GM18508 (cell line): ENCODE data around the gene PLA2G10.
"Not testable (repeated sequence)": the region's sequence is repeated elsewhere in the genome, so short reads cannot be mapped to it uniquely, and the experiment has no call there.

Experiments
- ATAC-seq: cut with Tn5 transposase; IDR thresholded peaks from one replicate; pipeline ENCODE4 v1.9.1; 2021; ENCODE audit warnings: moderate number of reproducible peaks; ENCODE audit not compliant: insufficient read depth, unreplicated experiment

PLA2G10 gene

GRCh38 chr16:14694129-14694528, at the start of gene PLA2G10:
Gene PLA2G10, minus strand, starts transcription at chr16:14694308. Its CDS starts 79 bp downstream, at chr16:14694229.
- ATAC-seq: not testable (repeated sequence)

DNA sequence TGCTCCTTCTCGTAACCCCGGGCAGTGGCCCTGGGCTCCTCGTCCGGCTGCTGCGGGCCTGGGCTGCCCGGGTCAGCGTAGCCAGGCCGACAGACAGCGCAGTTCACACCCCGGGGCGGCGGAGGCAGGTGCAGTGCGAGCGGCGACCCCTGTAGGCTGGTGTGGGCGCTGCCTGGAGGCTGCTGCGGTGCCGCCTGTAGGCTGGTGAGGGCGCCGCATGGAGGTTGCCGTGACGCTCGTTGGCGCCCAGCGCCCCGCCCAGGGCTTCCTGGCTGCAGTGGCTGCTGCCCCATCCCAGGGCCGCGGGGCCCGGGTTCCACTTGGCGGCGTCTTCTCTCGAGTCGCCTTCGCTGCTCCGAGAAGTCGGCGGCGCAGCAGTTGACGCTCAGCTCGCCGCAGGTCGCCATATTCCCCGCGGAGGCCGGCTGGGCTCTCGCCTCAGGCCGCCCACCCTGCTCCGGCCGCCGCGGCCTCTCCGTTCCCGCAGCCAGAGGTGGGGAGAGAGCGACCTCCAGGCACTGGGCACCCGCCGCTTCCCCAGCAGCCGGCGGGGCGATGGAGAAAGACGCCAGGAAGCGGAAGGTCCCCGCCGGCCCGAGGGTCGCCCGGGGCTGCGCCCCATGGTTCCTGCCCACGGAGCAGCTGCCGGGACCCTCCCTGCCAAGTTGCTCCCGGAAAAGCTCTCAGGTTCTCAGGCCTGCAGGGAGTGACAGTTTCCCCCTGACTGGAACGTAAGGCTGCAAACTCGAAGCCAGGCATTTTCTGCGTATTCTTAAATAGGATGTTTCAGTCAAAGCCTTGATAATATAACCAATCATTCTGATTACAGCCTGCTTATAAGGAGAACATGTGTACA, 48.4 kb upstream of the PLA2G10 start, which contains the start of gene NPIPA2:
Gene NPIPA2 (plus strand): TSS at position 261 of the 856 bp plus-strand sequence. CDS start 5,533 bp downstream, outside the sequence.
- peak; percentile 75 for ATAC-seq

- not testable (repeated sequence) for ATAC-seq
Observed at GRCh38 chr16:14741794-14742193, 47.7 kb upstream of the PLA2G10 start.

DNA sequence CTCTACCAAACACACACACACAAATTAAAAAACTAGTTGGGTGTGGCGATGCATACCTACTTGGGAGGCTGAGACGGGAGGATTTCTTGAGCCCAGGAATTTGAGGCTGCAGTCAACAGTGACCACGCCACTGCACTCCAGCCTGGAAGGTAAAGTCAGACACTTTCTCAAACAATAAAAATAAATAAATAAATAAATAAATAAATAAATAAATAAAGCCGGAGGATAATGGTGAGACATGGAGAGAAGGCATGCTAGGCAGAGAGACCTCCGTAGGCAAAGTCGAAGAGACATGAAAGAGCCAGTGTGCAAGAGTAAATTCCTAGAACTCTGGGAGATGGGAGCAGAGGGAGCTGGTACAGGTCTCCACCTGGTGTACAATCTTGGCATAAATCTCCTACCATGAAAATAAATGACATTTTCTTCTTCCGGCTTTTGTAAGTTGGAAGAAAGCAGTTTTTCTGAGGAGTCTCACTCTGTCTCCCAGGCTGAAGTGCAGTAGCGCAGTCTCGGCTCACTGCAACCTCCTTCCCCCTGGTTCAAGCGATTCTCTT, 46.8 kb upstream of the PLA2G10 start:
- ATAC-seq: not testable (repeated sequence)

DNA sequence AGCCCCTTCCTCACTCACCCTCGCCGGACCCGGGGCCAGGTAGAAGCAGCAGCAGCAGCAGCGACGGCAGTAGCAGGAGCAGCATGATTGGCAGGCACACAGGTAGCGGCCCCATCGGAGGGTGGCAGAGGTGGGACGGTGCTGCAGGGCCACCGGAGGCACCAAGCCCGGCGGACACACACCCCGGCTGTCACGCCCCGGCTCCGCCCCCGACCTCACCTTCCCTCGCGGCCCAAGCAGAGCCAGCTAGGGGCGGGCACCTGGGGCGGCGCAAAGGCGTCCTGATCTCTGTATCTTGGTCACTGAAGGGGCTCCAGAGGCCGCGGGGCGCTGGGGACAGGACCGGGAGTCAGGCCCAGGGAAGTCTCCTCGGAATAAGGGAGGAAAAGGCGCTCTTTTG, 39.1 kb upstream of the PLA2G10 start:
- not testable (repeated sequence) for ATAC-seq

DNA sequence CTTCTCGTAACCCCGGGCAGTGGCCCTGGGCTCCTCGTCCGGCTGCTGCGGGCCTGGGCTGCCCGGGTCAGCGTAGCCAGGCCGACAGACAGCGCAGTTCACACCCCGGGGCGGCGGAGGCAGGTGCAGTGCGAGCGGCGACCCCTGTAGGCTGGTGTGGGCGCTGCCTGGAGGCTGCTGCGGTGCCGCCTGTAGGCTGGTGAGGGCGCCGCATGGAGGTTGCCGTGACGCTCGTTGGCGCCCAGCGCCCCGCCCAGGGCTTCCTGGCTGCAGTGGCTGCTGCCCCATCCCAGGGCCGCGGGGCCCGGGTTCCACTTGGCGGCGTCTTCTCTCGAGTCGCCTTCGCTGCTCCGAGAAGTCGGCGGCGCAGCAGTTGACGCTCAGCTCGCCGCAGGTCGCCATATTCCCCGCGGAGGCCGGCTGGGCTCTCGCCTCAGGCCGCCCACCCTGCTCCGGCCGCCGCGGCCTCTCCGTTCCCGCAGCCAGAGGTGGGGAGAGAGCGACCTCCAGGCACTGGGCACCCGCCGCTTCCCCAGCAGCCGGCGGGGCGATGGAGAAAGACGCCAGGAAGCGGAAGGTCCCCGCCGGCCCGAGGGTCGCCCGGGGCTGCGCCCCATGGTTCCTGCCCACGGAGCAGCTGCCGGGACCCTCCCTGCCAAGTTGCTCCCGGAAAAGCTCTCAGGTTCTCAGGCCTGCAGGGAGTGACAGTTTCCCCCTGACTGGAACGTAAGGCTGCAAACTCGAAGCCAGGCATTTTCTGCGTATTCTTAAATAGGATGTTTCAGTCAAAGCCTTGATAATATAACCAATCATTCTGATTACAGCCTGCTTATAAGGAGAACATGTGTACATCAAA, 9.3 kb upstream of the PLA2G10 start, which contains the start of gene NPIPA3:
Gene NPIPA3 (plus strand): TSS at position 256 of the 856 bp plus-strand sequence. CDS start 5,533 bp downstream, outside the sequence.
- ATAC-seq: peak; percentile 77

- ATAC-seq: not testable (repeated sequence)
Observed at GRCh38 chr16:14702672-14703071, 8.6 kb upstream of the PLA2G10 start.

GRCh38 chr16:14701859-14702258, 7.8 kb upstream of the PLA2G10 start:
- ATAC-seq: not testable (repeated sequence)

DNA sequence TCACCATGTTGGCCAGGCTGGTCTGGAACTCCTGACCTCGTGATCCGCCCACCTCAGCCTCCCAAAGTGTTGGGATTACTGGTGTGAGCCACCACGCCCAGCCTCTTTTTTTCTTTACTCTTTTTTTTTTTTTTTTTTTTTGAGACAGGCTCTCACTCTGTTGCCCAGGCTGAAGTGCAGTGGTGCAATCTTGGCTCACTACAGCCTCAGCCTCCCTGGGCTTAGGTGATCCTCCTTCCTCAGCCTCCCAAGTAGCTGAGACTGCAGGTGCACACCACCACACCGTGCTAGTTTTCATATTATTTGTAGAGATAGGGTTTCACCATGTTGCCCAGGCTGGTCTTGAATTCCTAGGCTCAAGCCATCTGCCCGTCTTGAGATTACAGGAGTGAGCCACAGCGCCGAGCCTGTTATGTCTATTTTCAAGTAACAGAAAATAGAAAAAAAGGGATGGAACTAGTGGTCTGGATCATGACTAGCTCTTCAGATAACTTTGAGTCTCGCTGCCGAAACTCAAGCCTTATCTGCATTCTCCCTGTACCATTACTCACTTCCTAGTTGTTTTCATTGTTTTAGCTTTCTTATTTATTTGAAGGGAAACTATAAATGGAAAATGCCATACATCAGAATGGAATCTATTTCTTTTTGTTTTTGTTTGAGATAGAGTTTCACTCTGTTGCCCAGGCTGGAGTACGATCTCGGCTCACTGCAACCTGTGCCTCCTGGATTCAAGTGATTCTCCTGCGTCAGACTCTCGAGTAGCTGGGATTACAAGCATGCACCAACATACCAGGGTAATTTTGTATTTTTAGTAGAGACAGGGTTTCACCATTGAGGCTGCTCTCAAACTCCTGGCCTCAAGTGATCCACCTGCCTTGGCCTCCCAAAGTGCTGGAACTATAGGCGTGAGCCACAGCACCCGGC, 8.0 kb downstream of the PLA2G10 start:
- not testable (repeated sequence) for ATAC-seq

DNA sequence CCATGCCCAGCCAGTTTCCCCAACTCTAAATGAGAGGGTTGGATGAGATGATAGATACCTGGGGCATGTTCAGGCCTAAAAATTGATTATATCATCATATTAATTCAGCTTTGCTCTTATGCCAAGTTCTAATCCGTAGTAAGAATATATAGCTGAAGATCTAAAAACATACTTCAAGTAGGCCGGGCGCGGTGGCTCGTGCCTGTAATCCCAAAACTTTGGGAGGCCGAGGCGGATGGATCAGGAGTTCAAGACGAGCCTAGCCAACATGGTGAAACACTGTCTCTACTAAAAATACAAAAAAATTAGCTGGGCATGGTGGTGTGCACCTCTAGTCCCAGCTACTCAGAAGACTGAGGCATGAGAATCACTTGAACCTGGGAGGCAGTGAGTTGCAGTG, 12.0 kb downstream of the PLA2G10 start:
- no peak for ATAC-seq

- ATAC-seq: no peak
Observed at GRCh38 chr16:14681115-14681514, 13.0 kb downstream of the PLA2G10 start.

DNA sequence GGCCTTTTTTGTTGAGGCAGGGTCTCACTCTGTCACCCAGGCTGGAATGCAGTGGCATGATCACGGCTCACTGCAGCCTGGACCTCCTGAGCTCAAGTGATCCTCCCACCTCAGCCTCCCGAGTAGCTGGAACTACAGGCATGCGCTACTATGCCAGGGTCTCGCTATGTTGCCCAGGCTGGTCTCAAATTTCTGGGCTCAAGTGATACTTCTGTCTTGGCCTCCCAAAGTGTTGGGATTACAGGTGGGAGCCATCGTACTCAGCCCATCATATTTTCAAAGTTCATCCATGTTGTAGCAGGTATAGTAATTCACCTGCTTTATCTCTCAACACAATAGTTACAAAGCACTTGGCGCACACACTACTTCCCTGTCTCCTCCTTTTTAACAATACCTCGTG, 13.7 kb downstream of the PLA2G10 start:
- not testable (repeated sequence) for ATAC-seq

DNA sequence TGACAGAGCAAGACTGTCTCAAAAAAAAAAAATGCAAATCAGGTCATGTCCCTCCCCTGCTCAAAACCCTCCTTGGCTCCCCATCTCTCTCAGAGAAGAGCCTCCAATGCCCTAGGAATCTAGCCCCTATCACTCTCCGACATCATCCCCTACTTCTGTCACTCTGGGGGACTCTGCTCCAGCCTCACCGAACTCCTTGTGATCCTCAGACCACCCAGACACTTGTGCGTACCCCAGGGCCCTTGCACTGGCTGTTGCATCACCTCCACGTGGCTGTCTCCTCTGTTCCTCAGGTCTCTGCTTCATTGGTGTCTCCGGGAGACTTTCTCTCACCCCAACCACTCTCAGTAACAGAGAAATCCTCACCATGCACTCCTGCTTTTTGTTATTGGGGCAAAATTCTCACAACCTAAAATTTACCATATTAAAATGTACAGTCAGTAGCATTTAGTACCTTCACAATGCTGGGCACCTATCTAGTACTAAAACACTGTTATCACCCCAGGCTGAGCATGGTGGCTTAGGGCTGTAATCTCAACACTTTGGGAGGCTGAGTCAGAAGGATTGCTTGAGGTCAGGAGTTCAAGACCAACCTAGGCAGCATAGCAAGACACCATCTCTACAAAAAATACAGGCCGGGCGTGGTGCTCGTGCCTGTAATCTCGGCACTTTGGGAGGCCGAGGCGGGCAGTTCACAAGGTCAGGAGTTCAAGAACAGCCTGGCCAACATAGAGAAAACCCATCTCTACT, 15.2 kb downstream of the PLA2G10 start:
- no peak for ATAC-seq

GRCh38 chr16:14677627-14678026, 16.5 kb downstream of the PLA2G10 start:
- no peak for ATAC-seq

DNA sequence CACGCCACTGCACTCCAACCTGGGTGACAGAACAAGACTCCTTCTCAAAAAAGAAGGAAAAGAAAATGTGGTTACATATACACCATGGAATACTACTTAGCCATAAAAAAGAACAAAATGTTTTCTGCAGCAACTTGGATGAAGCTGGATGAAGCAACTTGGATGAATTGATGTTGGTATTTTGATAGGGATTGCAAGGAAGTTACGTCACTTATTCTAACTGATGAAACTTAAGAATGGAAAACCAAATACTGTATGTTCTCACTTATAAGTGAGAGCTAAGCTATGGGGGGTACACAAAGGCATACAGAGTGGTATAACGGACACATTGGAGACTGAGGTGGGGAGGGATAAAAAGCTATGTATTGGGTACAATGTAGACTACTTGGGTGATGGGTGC, 17.5 kb downstream of the PLA2G10 start:
- no peak for ATAC-seq

DNA sequence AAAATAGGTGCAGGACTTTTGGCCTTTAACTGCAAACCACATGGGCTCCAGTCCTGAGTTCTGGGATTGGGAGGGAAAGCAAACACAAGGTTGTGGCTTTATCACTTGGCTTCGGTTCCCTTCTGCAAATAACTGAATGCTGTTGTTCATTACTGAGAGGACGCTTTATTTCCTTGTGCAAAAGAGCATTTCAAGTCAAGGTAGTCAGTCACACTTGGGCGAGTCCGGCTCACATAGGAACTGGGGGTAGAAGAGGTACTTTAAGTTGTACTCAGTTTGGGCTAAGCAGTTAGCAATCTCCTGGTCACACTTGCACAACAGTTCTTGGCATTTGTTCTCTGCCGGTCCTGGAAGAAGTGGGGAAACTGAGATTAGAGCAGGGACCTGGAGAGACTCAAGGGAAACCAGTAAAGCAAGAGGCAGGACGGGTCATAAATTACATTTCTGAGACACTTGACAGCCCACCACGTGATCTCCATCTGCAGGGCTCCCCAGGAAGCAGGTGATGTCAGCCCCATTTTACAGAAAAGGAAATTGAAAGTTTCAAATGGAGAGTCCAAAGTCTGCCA, 21.6 kb downstream of the PLA2G10 start:
- ATAC-seq: no peak

DNA sequence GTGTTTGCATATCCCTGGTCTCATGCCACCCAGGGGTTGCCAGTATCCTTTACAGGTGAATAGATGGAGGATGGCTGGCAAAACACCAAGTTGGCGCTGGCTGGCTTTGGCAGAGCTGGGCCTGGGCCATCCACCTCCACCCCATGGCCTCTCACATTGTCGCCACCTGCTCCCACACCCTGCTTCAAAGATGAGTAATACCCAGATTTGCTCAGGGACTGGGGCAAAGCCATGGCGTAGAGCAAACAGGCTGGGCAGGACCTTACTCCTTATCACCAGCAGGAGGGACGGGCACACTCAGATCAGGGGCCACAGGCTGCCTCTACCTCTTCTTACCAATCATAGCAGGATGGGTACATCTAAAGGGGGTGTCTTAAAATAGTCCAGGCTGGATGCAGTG, 24.3 kb downstream of the PLA2G10 start:
- ATAC-seq: no peak

DNA sequence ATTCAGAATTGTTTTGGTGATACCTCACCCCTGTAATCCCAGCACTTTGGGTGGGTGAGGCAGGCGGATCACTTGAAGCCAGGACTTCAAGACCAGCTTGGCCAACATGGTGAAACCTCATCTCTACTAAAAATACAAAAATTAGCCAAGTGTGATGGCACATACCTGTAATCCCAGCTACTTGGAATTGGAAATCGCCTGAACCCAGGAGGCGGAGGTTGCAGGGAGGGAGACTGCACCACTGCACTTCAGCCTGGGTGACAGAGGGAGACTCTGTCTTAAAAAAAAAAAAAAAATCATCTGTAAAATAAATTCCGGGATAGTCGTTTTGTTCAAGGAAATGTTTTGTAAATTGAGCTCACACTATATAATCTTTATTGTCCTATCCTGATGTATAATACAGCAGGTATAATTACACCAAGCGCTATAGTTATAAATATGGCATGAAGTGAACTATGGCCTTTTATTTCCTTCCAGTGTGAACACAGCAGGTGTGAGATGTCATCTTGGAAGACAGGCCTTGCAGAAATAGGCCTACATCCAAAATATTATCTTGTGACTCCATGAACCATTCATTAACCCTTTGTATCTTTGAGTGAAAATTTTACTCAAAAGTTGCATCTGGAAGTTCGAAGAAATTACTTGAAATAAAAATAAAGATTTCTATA, 25.4 kb downstream of the PLA2G10 start:
- no peak for ATAC-seq
